ENCODE data around the gene SERPINA3.
"Not testable (repeated sequence)": the region's sequence is repeated elsewhere in the genome, so short reads cannot be mapped to it uniquely, and the experiment has no call there.

SERPINA3 gene

DNA sequence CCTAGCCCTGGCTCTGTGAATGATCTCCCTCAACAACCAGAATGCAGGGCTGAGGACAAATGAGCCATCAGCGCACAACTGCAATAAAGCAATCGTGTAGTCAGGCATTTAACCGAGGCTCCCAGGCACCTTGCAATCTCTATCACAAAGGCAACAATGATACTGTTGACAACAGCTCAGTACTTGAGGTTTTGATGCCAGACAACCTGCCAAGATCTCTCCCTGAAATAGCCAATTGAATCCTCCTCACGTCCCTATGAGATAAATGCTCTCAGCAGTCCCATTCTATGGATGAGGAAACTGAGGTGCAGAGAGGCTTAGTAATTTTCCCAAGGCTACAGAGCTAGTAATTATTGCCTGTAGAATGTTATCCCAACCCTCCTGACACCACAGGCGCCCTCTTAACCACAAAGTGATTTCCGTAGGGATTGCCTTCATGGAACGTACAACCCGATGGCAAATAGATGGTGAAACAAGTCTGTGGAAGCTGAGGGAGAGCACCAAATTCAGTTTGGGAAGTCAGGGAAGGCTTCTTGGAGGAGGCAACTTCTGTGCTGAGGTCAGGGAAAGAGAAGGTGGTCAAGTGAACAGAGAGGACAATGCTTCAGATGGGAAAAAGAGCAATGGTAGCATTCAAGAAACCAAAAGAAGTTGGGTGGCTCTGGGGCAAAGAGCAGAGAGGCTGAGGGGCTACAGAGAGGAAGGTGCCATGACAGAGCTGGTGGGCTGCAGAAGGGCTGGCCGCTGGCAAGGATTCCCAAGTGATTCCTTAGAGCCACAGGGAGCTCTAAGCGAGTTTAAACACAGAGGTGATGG is 12.6 kb downstream of the SERPINA3 start:
- no peak for DNase-seq (ENCODE audit: low read depth)

DNA sequence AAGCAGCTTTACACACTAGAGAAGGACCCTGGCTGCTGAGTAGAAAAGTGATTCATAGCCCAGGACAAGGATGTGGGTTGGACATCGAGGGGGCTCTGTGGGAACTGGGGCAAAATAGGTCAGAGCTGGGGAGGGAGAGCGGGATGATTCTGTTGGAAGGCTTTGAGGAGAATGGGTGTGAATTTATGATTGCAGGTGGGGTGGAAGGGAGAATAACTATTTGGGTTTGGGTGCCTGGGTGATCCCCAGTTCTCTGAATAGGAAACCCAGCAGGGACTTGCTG is 13.1 kb downstream of the SERPINA3 start:
- no peak for DNase-seq (ENCODE audit: low read depth)
- H3K4me3 ChIP-seq (ENCODE audit: low read depth, low read length), result no peak overlapping the region

More for the DNA sequence above, 12.6 kb downstream of the SERPINA3 start:
- no peak overlapping the region for H3K4me3 ChIP-seq (ENCODE audit: low read depth, low read length)

DNA sequence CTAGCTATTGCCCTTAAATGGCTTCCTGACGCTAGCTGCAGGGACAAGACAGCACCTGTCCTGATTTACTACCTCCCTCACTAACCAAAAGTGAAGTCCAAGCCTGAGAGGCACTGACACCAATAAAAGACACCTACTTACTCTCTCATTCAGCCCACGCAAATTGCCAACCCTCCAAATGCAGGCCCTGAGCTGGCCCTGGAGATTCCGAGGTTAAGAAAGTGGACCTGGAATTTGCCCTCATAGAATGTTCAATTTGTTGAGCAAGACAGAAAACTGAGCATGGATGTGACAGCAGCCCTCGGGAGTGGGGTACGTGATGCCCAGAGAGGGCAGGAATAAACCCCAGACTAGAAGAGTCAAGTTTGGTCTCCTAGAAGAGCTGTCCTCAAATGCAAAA is 16.4 kb downstream of the SERPINA3 start:
- DNase-seq (ENCODE audit: low read depth), result no peak
- H3K4me3 ChIP-seq (ENCODE audit: low read depth, low read length), result no peak overlapping the region

DNA sequence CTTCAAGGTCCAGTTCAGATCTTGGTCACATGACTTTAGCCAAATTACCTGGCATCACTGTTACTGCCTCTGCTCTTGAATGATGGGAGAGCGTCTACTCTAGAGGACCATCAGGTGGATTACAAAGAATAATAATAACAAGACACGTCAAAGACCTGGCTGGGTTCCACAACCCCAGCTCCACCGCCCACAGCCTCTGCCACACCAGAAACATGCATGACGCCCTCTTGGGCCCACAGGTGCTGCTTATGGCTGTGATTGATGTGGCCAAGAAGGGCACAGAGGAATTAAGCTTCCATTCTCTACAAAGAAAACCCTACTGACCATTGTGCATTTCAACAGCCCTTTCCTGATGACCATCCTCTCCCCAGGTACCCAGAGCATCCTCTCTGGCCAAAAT is 18.2 kb downstream of the SERPINA3 start:
- DNase-seq (ENCODE audit: low read depth), result no peak
- H3K4me3 ChIP-seq (ENCODE audit: low read depth, low read length), result no peak overlapping the region

DNA sequence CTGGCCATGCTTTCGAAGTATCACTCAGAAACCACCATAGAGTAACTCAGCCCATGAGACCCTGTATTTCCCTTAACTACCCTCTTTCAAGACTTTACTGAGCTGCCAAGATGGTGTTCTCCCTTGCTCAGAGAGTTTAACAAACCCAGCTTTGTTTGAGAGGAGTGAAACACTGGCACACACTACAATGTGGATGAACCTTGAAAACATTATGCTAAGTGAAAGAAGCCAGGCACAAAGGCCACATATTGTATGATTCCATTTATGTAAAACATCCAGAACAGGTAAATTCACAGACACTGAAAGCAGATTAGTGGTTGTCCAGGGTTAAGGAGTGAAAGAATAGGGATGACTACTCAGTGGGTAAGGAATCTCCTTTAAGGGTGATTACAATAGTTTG is 18.9 kb downstream of the SERPINA3 start:
- no peak overlapping the region for H3K4me3 ChIP-seq (ENCODE audit: low read depth, low read length)
- DNase-seq (ENCODE audit: low read depth), result no peak

DNA sequence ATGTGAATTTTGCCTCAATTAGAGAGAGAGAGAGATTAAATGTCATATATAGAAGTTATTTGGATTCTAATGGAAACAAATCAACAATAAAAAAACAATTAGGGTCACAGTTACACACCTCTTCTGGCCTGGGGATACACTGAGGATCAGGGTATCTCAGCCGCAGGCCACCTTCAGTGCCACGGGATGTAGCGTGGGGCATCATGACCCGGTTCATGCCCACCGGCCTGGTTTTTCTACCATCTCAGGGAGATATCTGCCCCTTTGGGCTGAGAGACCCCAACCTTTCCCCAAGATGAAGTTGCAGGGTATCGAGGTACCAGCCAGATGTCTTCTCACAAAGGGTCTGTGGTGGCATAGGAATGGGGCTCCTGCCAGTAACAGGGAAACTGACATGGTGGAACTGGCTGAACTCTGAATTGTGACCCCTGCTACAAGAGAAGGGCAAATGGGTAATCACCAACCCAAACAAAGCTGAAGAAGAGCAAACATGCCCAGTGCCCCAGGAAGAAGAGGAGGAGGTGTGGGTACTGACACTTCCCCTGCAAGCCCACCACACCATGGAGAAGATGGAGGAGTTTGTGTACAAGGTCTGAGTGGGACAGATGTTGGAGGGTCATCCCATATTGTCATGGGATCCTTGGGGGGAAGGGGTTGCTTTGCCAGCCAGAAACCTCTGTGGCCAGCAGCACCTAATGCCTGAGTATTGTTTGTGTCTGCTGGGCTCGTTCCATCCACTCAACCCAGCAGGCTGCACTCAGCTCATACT is 19.5 kb downstream of the SERPINA3 start:
- no peak for DNase-seq (ENCODE audit: low read depth)
- no peak overlapping the region for H3K4me3 ChIP-seq (ENCODE audit: low read depth, low read length)

DNA sequence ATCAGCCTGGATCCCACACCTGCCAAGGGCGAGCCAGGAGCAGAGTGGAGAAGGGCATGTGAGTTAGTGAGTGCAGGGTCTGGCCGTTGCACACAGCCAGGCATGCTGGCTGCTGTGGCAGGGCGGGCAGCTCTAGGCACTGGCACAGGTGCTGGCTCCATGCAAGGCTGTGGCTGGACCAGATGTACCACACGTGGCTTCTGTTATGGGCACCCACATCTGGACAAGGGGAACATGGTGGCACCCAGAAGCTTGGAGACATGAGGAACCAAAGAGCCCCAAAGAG is 20.1 kb downstream of the SERPINA3 start:
- DNase-seq (ENCODE audit: low read depth), result no peak
- no peak overlapping the region for H3K4me3 ChIP-seq (ENCODE audit: low read depth, low read length)

DNA sequence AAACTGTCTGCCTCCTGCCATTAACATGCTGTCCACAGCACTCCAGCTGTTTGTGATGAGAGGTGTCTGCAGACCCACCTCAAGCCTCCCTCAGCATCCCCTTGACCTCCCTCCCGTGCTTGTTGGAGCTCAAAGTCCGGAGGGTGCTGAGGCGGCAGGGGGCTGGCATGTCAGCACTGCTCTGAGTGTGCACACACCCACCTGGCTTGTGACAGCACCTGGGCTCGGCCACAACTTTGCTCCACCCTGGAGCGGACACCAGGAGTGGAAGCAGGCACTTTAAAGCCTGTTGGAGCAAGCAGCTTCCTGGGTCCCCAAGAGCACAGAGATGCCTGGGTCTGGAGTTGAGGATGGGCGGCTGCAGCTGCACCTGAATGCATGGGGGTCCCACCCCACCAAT is 20.9 kb downstream of the SERPINA3 start:
- H3K4me3 ChIP-seq (ENCODE audit: low read depth, low read length), result no peak overlapping the region
- no peak for DNase-seq (ENCODE audit: low read depth)

DNA sequence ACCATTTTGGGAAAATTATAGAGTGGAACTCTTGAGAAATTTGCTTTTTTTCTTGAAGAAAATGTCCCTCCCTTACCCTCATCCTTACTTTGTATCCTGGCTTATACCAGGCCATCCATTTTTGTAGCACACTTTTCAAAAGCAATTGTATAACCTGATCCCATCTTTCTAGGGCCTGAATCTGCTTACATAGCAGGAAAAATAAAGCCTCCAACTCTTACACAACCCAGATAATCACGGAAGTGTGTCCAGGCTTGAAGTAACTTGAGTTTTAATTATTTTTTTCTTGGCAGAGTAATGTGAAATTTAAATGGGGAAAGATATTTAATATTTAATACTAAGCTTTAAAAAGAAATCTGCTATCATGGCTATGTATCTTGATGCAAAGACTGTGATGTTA is 23.0 kb downstream of the SERPINA3 start:
- H3K4me3 ChIP-seq (ENCODE audit: low read depth, low read length), result no peak overlapping the region
- no peak for DNase-seq (ENCODE audit: low read depth)

DNA sequence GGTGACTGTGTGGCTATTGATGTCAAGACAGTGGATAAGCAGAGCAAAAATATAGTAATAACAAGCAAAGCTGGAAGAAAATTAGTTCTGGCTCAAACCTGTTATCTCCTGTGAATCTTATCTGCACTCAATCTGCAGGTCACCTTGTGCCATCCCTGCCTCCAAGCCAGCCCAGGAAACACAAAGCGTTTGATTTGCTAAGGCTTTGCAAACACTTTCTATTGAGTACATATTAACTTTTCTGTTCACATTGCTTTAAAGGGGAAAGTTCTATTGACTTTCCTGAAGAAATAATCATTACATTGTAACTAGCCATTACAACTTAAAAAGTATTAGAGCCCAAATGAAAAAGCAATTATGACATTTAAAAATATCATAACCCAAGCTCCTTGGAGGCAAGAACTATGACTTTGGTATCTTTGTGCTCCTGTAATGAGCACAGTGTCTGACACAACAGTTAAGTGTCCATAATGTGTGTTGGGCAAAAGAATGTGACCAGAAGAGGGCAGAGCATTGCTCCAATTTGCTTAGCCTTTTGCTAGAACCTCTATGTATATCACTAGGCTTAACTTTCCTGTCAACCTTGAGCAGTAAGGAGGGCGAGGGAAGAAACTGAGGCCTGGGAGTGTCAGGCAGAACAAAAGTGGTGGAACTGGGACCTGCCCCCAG is 24.7 kb downstream of the SERPINA3 start:
- no peak overlapping the region for H3K4me3 ChIP-seq (ENCODE audit: low read depth, low read length)
- no peak for DNase-seq (ENCODE audit: low read depth)

DNA sequence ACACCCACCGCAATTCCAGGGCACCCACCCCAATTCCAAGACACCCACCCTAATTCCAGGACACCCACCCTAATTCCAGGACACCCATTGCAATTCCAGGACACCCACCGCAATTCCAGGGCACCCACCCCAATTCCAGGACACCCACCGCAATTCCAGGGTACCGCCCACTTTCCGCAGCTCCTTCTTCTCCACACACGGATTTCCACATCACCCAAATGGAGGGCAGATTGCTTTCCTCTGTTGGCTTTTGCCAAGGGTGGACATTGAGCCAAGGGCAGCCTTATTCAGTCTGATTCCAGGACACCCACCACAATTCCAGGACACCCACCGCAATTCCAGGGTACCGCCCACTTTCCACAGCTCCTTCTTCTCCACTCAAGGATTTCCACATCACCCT is 25.6 kb downstream of the SERPINA3 start:
- not testable (repeated sequence) for H3K4me3 ChIP-seq (ENCODE audit: low read depth, low read length); DNase-seq (ENCODE audit: low read depth)

DNA sequence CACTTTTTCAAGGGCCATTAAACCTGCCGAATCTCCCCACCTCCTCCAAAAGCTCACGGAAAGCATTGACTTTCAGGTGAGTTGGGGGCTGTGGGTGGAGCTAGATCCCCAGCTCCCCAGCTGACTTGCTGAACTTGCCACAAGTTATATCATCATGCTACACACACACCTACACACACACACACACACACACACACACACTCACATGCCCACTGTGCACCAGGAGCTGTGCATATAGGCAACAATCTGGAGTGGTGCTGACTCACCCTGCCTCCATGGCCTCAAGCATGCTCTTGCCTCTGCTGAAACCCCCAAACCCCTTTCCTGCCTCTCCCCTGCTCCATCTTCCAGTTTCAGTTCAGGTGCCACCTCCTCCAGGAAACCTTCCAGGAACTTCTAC is 26.1 kb downstream of the SERPINA3 start:
- H3K4me3 ChIP-seq (ENCODE audit: low read depth, low read length), result no peak overlapping the region

DNA sequence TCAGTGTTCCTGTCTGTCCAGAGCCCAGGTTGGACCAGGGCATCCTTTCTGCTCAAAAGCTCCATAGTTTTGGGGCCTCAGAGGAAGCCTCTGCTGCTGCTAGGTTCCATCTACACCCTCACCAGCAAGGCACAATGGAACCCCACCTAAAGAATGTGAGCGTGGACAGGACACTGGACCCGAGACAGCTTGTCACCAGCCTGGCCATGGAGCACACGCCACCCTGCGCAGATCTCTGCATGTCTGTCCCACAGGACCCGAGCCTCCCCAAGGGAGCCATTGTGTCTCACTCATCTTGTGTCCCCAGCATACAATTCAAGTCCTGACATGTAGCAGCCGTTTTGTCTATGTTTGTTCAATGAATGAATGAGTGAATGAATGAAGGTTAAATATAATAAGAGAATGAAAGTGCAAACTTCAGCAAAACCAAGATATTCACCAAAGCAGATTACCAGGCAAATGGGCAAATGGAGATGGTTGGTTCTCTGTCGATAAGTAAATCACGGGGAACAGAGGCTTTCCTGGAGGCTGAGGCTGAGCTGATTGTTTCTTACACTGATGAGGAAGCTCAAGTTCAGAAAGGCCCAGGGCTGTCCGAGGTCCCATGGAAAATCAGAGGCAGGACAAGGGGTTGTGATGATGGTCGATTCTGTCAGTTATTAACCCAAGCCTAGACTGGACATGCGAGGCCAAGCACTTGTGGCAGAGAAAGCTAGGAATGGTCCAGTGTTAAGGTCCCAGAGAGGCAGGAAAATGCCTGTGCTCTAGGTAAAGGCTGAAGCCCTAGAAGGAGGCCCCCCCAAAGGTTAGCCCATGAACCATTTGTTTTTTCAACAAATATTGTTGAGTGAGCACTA is 27.0 kb downstream of the SERPINA3 start:
- no peak for DNase-seq (ENCODE audit: low read depth)
- no peak overlapping the region for H3K4me3 ChIP-seq (ENCODE audit: low read depth, low read length)

More for the DNA sequence above, 26.1 kb downstream of the SERPINA3 start:
- no peak for DNase-seq (ENCODE audit: low read depth)

DNA sequence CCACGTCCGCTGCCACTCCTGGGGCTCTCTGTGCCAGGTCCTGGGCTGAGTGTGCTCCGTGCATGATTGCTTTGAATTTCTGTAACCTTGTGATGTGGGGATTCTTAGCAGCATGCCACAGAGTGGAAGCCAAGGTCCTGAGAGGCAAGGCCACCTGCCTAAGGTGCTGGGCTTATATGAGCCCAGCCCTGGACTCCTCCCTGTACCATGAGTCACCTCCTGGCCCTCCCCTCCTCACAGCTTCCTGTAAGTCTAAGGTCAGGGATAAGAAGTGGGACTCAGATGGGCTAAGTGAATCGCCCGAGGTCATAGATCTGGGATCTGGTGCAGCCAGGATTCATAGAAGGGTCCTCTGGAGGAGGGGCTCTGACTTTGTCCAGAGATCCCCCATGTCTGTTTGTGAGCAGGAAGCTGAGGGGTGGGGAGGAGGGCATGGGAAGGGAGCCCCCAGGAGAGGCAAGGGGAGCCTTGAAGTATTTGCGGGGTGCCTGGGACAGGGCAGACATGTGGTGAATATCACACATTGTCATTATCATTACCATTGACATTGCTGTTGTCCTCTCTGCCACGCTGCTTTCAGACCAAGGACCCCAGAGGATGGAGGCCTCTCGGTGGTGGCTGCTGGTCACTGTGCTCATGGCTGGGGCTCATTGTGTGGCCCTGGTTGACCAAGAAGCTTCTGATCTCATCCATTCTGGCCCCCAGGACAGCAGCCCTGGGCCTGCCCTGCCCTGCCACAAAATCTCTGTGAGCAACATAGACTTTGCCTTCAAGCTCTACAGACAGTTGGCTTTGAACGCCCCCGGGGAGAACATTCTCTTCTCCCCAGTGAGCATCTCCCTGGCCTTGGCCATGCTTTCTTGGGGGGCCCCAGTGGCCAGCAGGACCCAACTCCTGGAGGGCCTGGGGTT is 28.8 kb downstream of the SERPINA3 start:
- H3K4me3 ChIP-seq (ENCODE audit: low read depth, low read length), result no peak overlapping the region
- DNase-seq (ENCODE audit: low read depth), result no peak

DNA sequence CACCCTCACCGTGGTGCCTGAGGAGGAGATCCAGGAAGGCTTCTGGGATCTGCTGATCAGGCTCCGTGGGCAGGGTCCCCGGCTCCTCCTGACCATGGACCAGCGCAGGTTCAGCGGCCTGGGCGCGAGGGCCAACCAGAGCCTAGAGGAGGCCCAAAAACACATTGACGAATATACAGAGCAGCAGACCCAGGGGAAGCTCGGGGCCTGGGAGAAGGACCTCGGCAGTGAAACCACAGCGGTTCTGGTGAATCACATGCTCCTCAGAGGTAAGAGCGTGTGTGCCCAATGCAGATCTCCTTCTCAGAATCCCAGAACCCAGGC is 29.4 kb downstream of the SERPINA3 start:
- no peak overlapping the region for H3K4me3 ChIP-seq (ENCODE audit: low read depth, low read length)
- DNase-seq (ENCODE audit: low read depth), result no peak

DNA sequence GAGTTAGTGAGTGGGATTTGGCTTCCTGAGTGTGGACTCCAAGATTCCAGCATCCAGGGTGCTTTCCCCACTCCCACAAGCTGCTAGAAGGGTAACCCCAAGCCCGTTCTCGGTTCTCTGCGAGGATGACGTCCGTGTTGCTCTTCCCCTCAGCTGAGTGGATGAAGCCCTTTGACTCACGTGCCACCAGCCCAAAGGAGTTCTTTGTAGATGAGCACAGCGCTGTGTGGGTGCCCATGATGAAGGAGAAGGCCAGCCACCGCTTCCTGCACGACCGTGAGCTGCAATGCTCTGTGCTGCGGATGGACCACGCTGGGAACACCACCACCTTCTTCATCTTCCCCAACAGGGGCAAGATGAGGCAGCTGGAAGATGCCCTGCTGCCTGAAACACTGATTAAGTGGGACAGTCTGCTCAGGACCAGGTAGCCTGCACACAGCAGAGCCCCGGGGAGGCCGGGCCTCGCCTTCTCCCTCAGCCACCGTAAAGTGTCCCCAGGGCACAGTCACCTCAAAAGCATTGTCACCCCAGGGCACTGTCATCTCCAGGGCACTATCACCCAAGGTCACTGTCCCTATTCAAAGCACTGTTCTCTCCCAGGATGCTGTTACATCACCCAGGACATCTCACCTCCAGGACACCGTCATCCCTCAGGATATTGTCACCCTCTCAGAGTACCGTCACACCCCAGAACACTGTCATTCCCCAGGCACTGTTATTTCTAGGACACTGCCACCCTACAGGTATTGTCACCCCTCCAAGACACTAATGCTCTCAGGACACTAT is 31.3 kb downstream of the SERPINA3 start:
- DNase-seq (ENCODE audit: low read depth), result no peak
- no peak overlapping the region for H3K4me3 ChIP-seq (ENCODE audit: low read depth, low read length)

DNA sequence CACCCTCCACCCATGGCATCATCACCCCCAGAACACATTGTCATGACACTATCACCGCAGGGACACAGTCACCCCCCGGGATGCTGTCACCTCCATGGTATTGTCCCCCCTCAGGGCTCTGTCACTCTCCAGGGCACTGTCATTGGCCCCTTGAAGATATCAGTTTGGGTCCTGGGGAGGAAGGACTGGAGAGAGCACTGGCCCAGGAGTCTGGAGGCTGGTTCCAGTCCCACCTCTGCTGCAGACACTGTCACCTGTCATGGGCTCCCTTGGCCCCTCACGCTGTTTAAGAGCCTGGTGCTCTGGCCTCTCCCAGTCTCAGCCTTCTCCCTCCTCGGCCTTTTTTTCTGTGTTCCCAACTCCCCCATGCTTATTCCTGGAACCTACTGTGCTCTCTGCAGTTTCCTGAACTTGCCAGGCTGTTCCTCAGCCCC is 31.9 kb downstream of the SERPINA3 start:
- H3K4me3 ChIP-seq (ENCODE audit: low read depth, low read length), result no peak overlapping the region
- no peak for DNase-seq (ENCODE audit: low read depth)

DNA sequence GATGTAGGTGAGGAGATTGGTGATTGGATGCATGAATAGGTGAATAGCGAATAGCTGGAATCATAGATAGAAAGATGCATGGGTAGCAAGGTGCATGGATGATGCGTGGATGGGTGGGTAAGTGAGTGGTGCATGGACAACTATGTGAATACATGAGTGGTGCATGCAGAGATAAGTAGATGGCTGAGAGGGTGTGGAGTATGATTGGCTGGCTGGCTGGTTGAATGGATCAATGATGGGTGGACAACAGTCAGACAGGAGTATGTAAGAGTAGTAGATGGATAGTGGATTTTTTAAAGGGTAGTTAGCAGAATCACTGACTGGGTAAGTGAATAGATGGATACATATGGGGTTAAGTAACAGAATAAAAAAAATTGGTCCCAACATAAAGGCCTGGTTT is 33.9 kb downstream of the SERPINA3 start:
- no peak overlapping the region for H3K4me3 ChIP-seq (ENCODE audit: low read depth, low read length)
- DNase-seq (ENCODE audit: low read depth), result no peak
